Activated naive CD4-positive, alpha-beta T cell treated with anti-CD3 and anti-CD28 coated beads, Interleukin-2, amount 50 U/mL, for 72 hours (primary cell): ENCODE measurements around the gene MYLIP. TPM values are rescaled to one million over a fixed set of nuclear protein-coding genes. Genes with fewer than 3 reads are reported as not detected.

Experiments used
- ATAC-seq, 2 donors: fragments of 150-1000 bp; cut with Tn5 transposase; 2 replicates each; pipeline ENCODE4 v1.10.0; 2021; ENCODE audit warnings: mild to moderate bottlenecking in 2 of 2, moderate library complexity in 2 of 2
- DNase-seq, 2 donors: peaks; one replicate each; pipeline ENCODE4 v3.0.0; 2021 to 2022; ENCODE audit warnings: low spot score in 2 of 2
- H3K27ac Mint-ChIP-seq, 2 donors: one replicate each; pipeline ENCODE4 v1.8.0; 2022; ENCODE audit warnings: mild to moderate bottlenecking in 2 of 2, mixed read lengths in 2 of 2
- H3K36me3 Mint-ChIP-seq, 2 donors: one replicate each; pipeline ENCODE4 v1.8.0; 2022; ENCODE audit warnings: mixed read lengths in 2 of 2
- H3K9me3 Mint-ChIP-seq, 2 donors: one replicate each; pipeline ENCODE4 v1.8.0; 2022; ENCODE audit warnings: mixed read lengths in 2 of 2
- total RNA-seq, 2 donors: library from RNA; stranded (reverse); gene quantifications; one replicate each; pipeline ENCODE4 v1.2.3, GENCODE V29; 2022

Gene MYLIP
- total RNA-seq, 2 donors from 2014 or later: 5.4 to 10.9 TPM

GRCh38 chr6:16102208-16102607 lies 26.7 kb upstream of the MYLIP start:
- Mint-ChIP-seq H3K9me3 (peaks cover 10 to 21% of the 10 kb centered on the region in 2 donors), H3K36me3 (peaks cover 5 to 11% of the 10 kb centered on the region in 2 donors), H3K27ac (no peak overlapping the region)
- no peak for ATAC-seq
- DNase-seq: no peak

GRCh38 chr6:16103722-16104121 lies 25.2 kb upstream of the MYLIP start:
- Mint-ChIP-seq H3K9me3 (peaks cover 10 to 21% of the 10 kb centered on the region in 2 donors), H3K36me3 (peaks cover 5 to 11% of the 10 kb centered on the region in 2 donors), H3K27ac (no peak overlapping the region)
- ATAC-seq (no peak), DNase-seq (no peak)

- DNase-seq: no peak
- Mint-ChIP-seq H3K9me3 (peaks cover 4 to 16% of the 10 kb centered on the region in 2 donors), H3K36me3 (peaks cover 5 to 11% of the 10 kb centered on the region in 2 donors), H3K27ac (no peak overlapping the region)
- no peak for ATAC-seq
These were observed 24.1 kb upstream of the MYLIP start for GRCh38 chr6:16104624-16105433.

- no peak for DNase-seq
- Mint-ChIP-seq H3K27ac (no peak overlapping the region), H3K9me3 (peaks cover 0 to 7% of the 10 kb centered on the region in 2 donors), H3K36me3 (peaks cover 1 to 7% of the 10 kb centered on the region in 2 donors)
- ATAC-seq: no peak
These were observed 23.0 kb upstream of the MYLIP start for GRCh38 chr6:16105854-16106253.

- DNase-seq (no peak), ATAC-seq (no peak)
- Mint-ChIP-seq H3K9me3 (no peaks in the 10 kb centered on the region), H3K27ac (no peak overlapping the region), H3K36me3 (no peaks in the 10 kb centered on the region)
These were observed 21.7 kb upstream of the MYLIP start for GRCh38 chr6:16106991-16107787.

GRCh38 chr6:16108419-16108818 lies 20.5 kb upstream of the MYLIP start:
- no peak for ATAC-seq

GRCh38 chr6:16108921-16109658 lies 19.8 kb upstream of the MYLIP start:
- no peak overlapping the region for H3K27ac Mint-ChIP-seq
- ATAC-seq (no peak), DNase-seq (no peak)
- H3K9me3 Mint-ChIP-seq: no peaks in the 10 kb centered on the region
- no peaks in the 10 kb centered on the region for H3K36me3 Mint-ChIP-seq

More at GRCh38 chr6:16108419-16108818, 20.5 kb upstream of the MYLIP start:
- Mint-ChIP-seq H3K27ac (no peak overlapping the region), H3K36me3 (no peaks in the 10 kb centered on the region), H3K9me3 (no peaks in the 10 kb centered on the region)
- DNase-seq: no peak

- no peaks in the 10 kb centered on the region for H3K9me3 Mint-ChIP-seq
- no peaks in the 10 kb centered on the region for H3K36me3 Mint-ChIP-seq
- ATAC-seq (no peak), DNase-seq (no peak)
- H3K27ac Mint-ChIP-seq: no peak overlapping the region
These were observed 19.1 kb upstream of the MYLIP start for GRCh38 chr6:16109659-16110305.

- ATAC-seq (no peak), DNase-seq (no peak)
- Mint-ChIP-seq H3K36me3 (no peaks in the 10 kb centered on the region), H3K9me3 (no peaks in the 10 kb centered on the region), H3K27ac (no peak overlapping the region)
These were observed 10.1 kb upstream of the MYLIP start for GRCh38 chr6:16118825-16119224.

GRCh38 chr6:16121339-16121738 lies 7.5 kb upstream of the MYLIP start:
- H3K9me3 Mint-ChIP-seq: no peaks in the 10 kb centered on the region
- no peak for ATAC-seq
- H3K36me3 Mint-ChIP-seq: no peaks in the 10 kb centered on the region
- no peak overlapping the region for H3K27ac Mint-ChIP-seq
- DNase-seq: no peak

- DNase-seq (no peak), ATAC-seq (no peak)
- no peaks in the 10 kb centered on the region for H3K9me3 Mint-ChIP-seq
- no peak overlapping the region for H3K27ac Mint-ChIP-seq
- no peaks in the 10 kb centered on the region for H3K36me3 Mint-ChIP-seq
These were observed 6.7 kb upstream of the MYLIP start for GRCh38 chr6:16122197-16122596.

- no peak for ATAC-seq
- H3K27ac Mint-ChIP-seq: no peak overlapping the region
- no peaks in the 10 kb centered on the region for H3K9me3 Mint-ChIP-seq
- DNase-seq: no peak
- peaks cover 0 to under 1% of the 10 kb centered on the region in 2 donors for H3K36me3 Mint-ChIP-seq
These were observed 4.4 kb upstream of the MYLIP start for GRCh38 chr6:16124198-16125180.

GRCh38 chr6:16126056-16126455 lies 2.8 kb upstream of the MYLIP start:
- ATAC-seq (no peak), DNase-seq (no peak)
- Mint-ChIP-seq H3K27ac (no peak overlapping the region), H3K36me3 (peaks cover 7 to 13% of the 10 kb centered on the region in 2 donors), H3K9me3 (no peaks in the 10 kb centered on the region)

GRCh38 chr6:16126861-16127260 lies 2.0 kb upstream of the MYLIP start:
- ATAC-seq: no peak
- Mint-ChIP-seq H3K27ac (no peak overlapping the region), H3K36me3 (peaks cover 11 to 13% of the 10 kb centered on the region in 2 donors), H3K9me3 (no peaks in the 10 kb centered on the region)
- DNase-seq: no peak

- no peaks in the 10 kb centered on the region for H3K9me3 Mint-ChIP-seq
- H3K36me3 Mint-ChIP-seq: peaks cover 11 to 13% of the 10 kb centered on the region in 2 donors
- DNase-seq (no peak), ATAC-seq (no peak)
- H3K27ac Mint-ChIP-seq: no peak overlapping the region
These were observed 1.4 kb upstream of the MYLIP start for GRCh38 chr6:16127471-16127870.
